H1 (cell line): ENCODE data around the gene RASSF3. TPM values are rescaled to one million over a fixed set of nuclear protein-coding genes. Genes with fewer than 3 reads are reported as not detected.

Experiments used
- BACH1 ChIP-seq: IDR thresholded peaks from 2 replicates; pipeline ENCODE4 v1.6.1; 2012; ENCODE audit warnings: low read length, improper control_type of control experiment
- EZH2 ChIP-seq: fragments of 200-600 bp; sonication (generic); IDR thresholded peaks from 2 replicates; pipeline ENCODE4 v1.7.1; 2012; ENCODE audit warnings: low read depth, mild to moderate bottlenecking, moderate library complexity, low read length, inconsistent platforms; ENCODE audit not compliant: severe bottlenecking
- polyA plus RNA-seq, 7 experiments: library from polyadenylated mRNA; depleted of rRNA in 3 of 7; stranded (reverse) in 5 of 7; unstranded in 2 of 7; fragments of >200 nt in 5 of 7; fragments of 200-250 nt in 2 of 7; gene quantifications; 1 replicate in 5 of 7; 2 replicates in 1 of 7; 4 replicates in 1 of 7; pipeline versions ENCODE4 v1.2.1 to v1.2.3, GENCODE V29; 2011 to 2013; ENCODE audit warnings: missing spikeins in 2 of 7, mixed read lengths in 2 of 7
- total RNA-seq: library from RNA; stranded (reverse); fragmentation: NEBNext Ultra II Directional; extraction: Animal tissue kit (Norgen Biotek cat#: 25700); gene quantifications from 2 replicates; pipeline ENCODE4 v1.2.1, GENCODE V29; 2021
- TF ChIP-seq, protein P1 (sequence below), 3 experiments: IDR thresholded peaks; 1 replicate in 2 of 3; 2 replicates in 1 of 3; pipeline versions ENCODE4 v1.5.1 to v1.6.1; 2011; ENCODE audit warnings: low read length in 3 of 3, mild to moderate bottlenecking in 3 of 3, inconsistent platforms in 2 of 3, low read depth in 1 of 3, moderate library complexity in 1 of 3; ENCODE audit not compliant: insufficient read depth in 1 of 3; ENCODE audit errors: control extremely low read depth in 1 of 3

RASSF3 gene
- total and polyA plus RNA-seq, 2 of the 8 experiments (the other 6 are each of a cell fraction or from before 2014, with no cell fraction given) = 19.1 to 64.3 TPM

DNA sequence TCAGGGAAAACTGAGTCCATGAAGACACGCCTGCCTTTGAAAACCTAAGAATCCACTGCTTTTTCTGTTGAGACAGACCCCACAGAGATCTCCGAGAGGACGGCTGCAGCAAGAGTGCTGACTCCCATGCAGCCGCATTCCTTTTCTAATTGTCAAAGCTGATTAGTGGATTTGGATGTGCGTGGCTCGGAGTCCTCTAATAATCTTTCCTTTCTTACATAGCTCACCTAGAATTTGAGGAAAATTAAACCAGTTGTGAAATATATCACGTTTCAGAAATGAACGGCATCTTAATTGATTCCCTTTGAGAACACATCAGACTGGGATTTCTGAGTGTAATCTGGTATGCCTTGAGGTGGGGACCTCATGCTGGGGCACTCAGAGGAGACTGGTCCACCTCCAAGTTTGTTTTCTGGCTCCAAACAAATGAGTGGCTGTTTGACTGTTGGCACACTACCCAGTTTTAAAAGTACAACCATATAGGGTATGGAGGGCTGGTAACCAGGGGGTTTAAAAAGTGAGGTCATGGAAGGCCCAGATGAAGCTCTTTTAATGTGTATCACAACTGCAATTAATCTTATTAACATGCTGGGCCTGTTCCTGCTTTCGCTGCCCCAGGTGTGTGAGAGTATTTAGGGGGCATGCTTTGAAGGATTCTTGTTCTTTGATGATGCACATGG lies 63.3 kb downstream of the RASSF3 start (continued):
- TF ChIP-seq EZH2 (no peak), BACH1 (no peak)
- TF ChIP-seq, protein P1, sequence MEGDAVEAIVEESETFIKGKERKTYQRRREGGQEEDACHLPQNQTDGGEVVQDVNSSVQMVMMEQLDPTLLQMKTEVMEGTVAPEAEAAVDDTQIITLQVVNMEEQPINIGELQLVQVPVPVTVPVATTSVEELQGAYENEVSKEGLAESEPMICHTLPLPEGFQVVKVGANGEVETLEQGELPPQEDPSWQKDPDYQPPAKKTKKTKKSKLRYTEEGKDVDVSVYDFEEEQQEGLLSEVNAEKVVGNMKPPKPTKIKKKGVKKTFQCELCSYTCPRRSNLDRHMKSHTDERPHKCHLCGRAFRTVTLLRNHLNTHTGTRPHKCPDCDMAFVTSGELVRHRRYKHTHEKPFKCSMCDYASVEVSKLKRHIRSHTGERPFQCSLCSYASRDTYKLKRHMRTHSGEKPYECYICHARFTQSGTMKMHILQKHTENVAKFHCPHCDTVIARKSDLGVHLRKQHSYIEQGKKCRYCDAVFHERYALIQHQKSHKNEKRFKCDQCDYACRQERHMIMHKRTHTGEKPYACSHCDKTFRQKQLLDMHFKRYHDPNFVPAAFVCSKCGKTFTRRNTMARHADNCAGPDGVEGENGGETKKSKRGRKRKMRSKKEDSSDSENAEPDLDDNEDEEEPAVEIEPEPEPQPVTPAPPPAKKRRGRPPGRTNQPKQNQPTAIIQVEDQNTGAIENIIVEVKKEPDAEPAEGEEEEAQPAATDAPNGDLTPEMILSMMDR (IDR thresholded peaks at IDR 0.05; ENCODE audit: control extremely low read depth in 1 of 3, insufficient read depth in 1 of 3, low read depth in 1 of 3, low read length in 3 of 3) = no peak
